GM19240 (cell line): ENCODE measurements around the gene BICDL2.

Experiments
- DNase-seq: peaks from one replicate; pipeline ENCODE4 v3.0.0; 2011; ENCODE audit warnings: low spot score; ENCODE audit not compliant: insufficient read length

Gene BICDL2

DNA sequence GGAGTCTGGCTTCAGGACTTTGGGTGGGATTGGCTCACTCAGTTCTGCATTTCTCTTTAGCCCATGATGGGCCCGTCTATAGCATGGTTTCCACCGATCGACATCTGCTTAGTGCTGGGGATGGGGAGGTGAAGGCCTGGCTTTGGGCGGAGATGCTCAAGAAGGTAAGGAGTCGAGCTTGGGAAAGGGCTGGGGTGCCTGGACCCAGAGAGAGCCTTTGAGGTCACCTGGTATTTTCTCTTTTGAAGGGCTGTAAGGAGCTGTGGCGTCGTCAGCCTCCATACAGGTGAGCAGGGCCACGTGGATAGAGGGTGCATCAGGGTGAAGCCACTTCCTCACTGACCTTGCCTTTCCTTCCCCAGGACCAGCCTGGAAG, 10.8 kb downstream of the BICDL2 start:
- no peak for DNase-seq

DNA sequence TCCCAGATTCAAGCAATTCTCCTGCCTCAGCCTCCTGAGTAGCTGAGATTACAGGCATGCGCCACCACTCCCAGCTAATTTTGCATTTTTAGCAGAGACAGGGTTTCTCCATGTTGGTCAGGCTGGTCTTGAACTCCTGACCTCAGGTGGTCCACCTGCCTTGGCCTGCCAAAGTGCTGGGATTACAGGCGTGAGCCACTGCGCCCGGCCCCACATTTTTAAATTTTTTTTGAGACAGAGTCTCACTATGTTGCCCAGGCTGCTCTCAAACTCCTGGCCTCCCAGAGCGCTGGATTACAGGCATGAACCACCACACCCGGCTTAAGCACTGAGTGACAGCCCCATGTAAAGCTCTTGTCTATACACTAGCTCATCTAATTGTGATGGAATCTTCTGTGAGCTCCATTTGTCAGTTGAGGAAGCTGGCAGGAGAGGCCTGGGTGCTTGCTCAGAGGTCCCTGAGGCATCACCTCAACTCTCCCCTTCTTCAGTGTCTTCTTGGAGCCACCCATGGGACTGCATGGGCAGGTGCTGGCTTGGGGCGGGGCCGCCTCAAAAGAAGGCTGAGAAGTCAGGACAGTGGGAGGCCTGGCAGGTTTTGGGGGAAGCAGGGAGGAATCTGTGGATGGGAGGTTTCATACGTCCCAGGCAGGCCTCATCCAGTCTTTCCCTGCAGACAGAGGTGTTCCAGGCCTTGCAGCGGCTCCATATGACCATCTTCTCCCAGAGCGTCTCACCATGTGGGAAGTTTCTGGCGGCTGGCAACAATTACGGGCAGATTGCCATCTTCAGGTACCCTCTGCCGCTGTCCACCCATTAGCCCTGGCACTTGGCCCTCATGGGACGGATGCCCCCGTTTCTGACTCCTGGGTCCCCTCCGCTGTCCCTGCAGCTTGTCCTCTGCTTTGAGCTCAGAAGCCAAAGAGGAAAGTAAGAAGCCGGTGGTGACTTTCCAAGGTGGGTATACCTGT, 11.4 kb downstream of the BICDL2 start:
- no peak for DNase-seq

GRCh38 chr16:3023669-3024478, 12.9 kb downstream of the BICDL2 start, which contains the start of the genes HCFC1R1 and THOC6:
TSS of gene HCFC1R1 (minus strand) at chr16:3023942. CDS start at chr16:3023941, 1 bp downstream.
TSS of gene THOC6 (plus strand) at chr16:3024035. CDS start at chr16:3024327, 292 bp downstream.
- DNase-seq, result peak; percentile 97

DNA sequence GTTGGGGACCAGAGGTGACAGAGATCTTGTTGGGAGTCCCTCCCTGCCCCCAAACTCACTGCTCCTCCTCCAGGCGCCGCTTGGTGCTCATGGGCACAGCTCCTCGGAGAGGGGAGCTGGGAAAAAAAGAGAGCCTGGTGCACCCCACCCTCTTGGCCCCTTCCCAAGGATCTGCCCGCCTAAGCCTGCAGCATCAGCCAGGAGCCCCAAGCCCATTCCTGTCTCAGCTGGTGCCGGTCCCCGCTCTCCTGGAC, 13.4 kb downstream of the BICDL2 start:
- no peak for DNase-seq

DNA sequence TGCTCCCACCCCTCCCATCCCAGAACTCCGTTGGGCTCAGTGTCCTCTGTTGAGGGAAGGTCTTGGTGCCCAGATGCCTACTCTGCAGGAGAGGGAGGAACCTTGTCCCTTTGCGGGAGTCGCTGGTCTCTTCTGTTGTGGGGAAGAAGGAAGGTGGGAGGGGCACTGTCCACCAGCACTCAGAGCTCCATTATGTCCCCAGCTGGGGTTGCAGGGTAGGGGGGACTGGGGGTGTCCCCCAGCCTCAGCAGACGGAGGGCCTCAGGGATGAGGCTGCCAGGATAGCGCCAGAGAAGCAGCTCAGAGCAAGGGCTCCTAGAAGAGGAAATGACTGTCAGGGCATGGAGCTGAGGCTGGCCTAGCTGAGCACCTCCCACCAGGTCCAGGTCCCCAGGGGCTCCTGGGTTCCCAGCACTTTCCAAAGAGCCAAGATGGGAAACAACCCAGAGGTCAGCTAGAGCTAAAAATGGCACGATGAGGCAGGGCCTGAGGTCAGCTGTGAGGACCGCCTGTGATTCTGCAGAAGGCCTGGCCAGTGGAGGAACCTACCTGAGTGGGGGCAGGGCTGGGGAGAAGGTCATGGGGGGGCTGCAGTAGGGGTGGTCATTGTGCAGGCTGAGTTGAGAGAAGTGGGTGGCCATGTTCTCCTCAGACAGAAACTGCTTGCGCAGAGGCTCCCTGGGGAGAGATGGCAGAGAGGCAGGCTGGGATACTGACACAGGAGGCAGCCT, 13.9 kb downstream of the BICDL2 start:
- no peak for DNase-seq

DNA sequence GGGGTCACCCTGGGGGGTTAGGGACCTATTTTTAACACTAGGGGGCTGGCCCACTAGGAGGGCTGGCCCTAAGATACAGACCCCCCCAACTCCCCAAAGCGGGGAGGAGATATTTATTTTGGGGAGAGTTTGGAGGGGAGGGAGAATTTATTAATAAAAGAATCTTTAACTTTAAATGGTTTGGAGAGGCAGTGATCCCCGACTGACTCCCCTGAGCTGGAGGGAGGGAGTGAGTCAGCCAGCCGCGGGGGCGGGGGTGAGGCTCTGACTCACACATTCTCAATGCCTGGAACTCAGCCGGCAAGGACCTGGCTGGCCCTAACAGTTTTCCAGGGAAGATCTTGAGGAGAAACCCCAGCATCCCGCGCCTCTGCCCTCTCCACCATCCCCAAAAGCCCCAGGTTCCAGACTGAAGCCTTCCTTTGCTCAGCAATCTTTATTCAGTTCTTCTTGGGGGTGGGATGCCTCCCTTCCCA, 14.5 kb downstream of the BICDL2 start:
- no peak for DNase-seq

DNA sequence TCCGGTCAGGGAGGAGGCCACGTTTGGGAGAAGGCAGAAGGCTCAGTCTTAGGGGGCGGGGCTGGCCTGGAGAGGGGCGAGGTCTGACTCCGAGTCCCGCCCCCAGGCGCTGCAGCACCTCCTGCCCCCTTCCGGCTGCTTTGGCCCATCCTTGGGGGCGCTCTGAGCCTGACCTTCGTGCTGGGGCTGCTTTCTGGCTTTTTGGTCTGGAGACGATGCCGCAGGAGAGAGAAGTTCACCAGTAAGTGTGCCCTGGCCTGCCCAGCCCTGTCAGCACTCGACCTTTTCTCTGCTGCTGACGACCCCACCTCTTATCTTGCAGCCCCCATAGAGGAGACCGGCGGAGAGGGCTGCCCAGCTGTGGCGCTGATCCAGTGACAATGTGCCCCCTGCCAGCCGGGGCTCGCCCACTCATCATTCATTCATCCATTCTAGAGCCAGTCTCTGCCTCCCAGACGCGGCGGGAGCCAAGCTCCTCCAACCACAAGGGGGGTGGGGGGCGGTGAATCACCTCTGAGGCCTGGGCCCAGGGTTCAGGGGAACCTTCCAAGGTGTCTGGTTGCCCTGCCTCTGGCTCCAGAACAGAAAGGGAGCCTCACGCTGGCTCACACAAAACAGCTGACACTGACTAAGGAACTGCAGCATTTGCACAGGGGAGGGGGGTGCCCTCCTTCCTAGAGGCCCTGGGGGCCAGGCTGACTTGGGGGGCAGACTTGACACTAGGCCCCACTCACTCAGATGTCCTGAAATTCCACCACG, 15.1 kb downstream of the BICDL2 start:
- peak; percentile 74 for DNase-seq

DNA sequence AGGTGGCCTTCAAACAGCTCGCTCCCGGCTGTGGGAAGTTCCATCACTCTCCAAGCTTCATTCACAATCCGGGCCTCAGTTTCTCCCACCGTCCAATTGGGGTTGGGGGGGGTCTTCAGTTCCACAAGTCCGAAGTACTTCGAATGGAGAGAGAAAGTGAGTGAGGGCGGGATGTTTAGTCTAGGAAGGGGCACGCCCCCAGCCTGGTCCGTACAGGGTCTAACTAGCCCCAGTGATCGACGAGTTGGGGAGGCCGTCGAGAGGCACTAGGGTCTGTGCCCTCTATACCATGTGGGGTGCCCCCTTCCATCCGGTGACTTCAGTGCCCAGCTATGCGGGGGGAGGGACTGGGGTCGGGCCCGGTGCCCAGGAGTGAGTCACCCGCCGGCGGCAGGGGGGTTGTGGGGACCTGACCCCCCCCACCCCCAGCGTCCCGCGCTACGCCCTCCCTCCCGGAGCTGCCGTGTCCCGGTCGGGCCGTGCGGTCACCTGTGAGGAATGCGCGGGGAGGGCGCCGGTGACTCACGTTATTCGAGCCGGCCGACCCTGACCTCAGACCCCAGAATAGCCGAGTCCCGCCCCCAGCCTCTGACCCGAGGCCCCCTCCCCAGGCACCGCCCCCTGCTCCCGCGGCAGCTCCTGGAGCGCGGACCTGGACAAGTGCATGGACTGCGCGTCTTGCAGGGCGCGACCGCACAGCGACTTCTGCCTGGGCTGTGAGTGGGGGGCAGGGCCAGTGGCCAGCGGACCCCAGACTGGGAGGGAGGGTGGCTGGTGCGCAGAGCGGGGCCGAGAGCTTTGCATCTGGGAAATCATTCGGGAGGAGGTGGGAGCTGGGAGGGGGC, 15.9 kb downstream of the BICDL2 start:
- no peak for DNase-seq

DNA sequence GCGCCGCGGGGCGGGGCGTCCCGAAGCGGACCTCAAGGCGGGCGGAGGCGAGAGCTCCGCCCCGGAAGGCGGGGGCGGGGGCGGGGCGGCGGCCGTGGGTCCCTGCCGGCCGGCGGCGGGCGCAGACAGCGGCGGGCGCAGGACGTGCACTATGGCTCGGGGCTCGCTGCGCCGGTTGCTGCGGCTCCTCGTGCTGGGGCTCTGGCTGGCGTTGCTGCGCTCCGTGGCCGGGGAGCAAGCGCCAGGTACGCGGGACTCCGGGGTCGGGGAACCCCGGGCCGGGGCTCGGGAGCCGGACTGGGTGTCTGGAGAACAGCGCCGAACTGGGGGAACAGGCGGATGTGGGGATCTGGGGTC, 16.5 kb downstream of the BICDL2 start, which contains the start of gene TNFRSF12A:
Gene TNFRSF12A, plus strand, starts transcription at position 122 of the 357 bp plus-strand sequence. Its CDS starts 30 bp downstream, at position 152.
- peak; percentile 85 for DNase-seq

- no peak for DNase-seq
Measured at GRCh38 chr16:3019594-3020246, 17.0 kb downstream of the BICDL2 start.

GRCh38 chr16:3017794-3018506, 18.8 kb downstream of the BICDL2 start, which contains the start of gene CLDN6:
TSS of gene CLDN6 (minus strand) at chr16:3018183. CDS start at chr16:3016021, 2,162 bp downstream.
- no peak for DNase-seq

GRCh38 chr16:3017344-3017743, 19.4 kb downstream of the BICDL2 start:
- DNase-seq, result no peak

DNA sequence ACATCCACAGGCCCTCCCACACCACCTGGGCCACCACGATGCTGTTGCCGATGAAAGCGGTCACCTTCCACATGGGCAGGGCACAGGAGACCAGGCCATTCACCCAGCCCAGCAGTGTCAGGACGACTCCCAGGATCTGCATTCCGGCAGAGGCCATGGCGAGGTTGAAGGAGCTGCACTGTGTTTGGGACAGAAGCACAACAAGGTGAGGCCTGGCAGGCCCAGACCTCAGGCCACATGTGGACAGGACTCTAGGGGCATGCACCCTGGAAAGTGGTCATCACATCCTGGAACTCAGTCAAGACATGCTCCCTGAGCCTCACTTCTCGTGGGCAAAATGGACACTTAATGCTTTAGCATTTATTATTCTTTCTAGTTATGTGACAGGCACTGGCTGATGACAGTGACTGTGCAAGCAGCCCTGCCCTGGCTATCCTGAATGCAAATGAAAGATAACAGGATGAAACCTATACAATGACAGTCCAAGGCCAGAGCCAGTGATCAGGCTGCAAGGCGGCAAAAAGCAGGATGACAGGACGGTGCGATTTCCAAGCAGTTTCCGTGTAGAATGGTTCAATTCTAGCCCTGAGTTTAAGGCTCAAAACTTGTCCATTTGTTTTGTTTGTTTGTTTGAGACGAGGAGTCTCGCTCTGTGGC, 20.8 kb downstream of the BICDL2 start:
- DNase-seq, result no peak

DNA sequence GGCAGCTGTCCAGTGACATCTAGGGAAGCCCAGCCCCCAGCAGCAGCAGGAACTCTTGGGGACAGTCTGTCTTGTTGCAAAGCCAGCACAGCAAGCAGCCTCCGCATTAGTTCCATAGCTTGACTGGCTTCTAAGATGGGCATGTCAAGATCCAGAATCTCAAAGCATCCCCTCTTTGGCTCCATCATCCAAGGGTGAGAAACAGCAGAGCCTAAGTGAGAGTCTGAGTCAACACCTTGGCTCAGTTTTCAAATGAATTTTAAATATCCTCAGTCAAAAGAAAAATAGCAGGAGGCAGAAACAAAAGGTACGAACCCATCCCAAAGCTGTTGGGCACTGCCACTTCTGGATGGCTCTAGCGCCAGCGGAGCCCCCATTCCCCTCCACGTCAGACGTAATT, 21.8 kb downstream of the BICDL2 start:
- DNase-seq, result no peak

- no peak for DNase-seq
Measured at GRCh38 chr16:3013998-3014690, 22.6 kb downstream of the BICDL2 start.

DNA sequence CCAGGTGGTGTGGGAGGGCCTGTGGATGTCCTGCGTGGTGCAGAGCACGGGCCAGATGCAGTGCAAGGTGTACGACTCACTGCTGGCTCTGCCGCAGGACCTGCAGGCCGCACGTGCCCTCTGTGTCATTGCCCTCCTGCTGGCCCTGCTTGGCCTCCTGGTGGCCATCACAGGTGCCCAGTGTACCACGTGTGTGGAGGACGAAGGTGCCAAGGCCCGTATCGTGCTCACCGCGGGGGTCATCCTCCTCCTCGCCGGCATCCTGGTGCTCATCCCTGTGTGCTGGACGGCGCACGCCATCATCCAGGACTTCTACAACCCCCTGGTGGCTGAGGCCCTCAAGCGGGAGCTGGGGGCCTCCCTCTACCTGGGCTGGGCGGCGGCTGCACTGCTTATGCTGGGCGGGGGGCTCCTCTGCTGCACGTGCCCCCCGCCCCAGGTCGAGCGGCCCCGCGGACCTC, 23.2 kb downstream of the BICDL2 start:
- no peak for DNase-seq

- no peak for DNase-seq
Measured at GRCh38 chr16:3012828-3013420, 23.8 kb downstream of the BICDL2 start, which contains the start of gene CLDN9. TSS of gene CLDN9 (plus strand) at chr16:3012923. CDS start at chr16:3013363, 440 bp downstream.
